ENCODE results near the gene SEPHS1.
"Not testable (repeated sequence)": the region's sequence is repeated elsewhere in the genome, so short reads cannot be mapped to it uniquely, and the experiment has no call there.

SEPHS1 gene

DNA sequence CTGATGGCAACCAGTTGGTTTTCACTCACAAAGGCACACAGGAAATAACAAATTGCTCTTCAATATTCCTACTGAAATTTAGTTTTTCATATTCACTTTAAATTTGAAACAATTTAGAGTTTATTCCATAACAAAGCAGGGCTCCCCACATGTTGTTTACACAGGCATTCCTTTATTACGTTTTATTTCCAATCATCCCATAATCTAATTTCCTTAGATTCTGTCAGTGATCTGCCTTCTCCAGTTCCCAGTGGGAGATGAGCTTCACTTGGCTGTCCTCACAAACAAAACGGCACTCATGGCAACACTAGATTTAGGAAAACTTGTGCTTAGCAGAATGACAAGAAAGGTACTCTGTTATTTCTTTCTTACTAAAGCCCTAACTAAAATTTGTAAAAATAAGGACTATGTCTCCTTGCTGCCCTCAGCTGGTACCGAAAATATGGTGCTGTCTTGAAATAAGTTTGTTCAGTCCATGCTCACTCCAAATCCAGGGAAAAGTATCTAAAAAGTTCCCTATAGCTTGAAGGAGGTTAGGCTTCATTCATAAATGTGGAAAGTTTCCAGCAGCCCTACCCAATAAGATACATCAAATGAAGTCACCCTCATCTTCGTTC is 71.2 kb downstream of the SEPHS1 start:
- no peak for DNase-seq

DNA sequence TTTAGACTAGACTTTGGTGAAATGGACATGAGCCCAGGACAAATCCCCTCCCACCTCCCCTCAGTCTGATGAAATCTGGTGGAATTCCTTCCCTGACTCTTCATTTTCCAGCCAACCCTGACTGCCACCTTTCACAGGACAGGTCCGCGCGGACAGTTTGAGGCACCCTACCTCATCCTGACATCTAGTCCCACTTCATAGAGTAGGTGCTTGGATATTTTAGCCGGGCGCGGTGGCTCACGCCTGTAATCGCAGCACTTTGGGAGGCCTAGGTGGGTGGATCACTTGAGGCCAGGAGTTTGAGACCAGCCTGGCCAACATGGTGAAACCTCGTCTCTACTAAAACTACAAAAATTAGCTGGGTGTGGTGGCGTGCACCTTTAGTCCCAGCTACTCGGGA is 71.9 kb downstream of the SEPHS1 start:
- DNase-seq = not testable (repeated sequence)

DNA sequence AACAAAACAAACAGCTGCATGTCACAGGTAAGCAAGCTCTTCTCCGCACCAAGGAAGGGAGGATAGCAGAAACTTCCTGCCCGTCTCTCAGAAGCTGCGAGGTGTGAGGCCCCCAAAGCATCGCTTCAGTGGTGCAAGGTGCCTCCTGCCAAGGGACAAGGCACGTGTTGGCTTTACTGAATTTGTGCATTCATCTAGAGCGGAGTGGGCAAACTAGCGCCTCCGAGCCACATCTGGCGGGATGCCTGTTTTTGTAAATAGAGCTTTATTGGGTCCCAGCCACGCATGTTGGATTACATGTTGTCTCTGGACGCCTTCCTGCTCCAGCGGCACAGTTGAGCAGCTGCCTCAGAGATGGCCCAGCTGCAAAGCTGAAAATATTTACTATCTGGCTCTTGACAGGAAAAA is 75.9 kb downstream of the SEPHS1 start:
- DNase-seq = no peak

DNA sequence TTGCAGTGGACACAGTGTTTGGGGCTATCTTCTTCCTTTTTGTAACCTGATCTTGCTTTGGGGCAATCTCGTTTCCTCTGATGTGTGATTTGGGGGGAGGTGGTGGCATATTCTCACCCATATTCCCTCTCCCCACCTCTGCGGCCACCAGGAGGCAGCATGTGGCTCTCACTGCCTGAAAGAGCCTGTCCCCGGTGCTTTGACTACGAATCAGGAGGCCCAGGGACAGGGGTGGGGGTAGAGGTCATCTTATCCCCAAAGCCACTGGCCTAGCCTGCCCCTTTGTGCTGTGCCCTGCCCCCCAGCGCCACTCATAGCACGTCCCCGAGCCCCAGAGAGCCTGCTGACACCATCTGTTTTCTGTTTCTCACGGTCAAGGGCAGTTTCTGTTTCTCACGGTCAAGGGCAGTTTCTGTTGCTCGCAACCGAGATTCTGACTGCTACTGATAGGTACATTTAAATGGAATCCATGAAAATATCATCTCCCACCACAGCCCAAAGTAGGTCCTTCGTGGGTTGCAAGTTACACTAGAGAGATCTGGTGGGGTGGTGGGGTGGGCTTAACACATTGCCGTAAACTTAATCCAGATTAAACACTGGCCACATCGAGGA is 76.4 kb downstream of the SEPHS1 start:
- peak; percentile 77 for DNase-seq

DNA sequence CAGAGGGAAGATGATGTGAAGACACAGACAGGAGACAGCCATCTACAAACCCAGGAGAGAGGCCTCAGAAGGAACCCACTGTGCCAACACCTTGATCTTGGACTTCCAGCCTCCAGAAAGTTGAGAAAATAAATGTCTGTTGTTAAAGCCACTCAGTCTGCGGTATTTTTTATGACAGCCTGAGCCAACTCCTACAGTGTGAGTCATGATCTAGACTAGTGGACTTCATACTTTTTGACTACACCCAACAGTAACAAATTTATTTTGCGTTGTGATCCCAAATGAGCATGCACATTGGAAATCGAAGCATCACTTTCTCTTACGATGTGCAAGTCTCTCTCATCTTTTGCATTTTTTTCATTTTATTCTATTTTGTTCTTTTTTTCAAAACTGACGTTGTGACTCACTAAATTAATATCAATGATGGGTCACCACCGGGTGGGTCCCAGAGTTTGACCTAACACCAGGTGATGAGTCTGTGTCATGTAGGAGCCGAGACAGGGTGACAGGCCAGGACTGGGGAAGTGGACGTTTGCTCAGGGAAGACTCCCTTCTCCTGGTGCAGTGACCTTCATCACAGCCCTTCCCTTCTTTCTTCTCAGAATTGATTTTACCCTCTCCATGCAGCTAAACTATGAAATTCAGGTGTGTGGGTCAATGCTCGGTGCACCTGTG is 77.1 kb downstream of the SEPHS1 start:
- no peak for DNase-seq

DNA sequence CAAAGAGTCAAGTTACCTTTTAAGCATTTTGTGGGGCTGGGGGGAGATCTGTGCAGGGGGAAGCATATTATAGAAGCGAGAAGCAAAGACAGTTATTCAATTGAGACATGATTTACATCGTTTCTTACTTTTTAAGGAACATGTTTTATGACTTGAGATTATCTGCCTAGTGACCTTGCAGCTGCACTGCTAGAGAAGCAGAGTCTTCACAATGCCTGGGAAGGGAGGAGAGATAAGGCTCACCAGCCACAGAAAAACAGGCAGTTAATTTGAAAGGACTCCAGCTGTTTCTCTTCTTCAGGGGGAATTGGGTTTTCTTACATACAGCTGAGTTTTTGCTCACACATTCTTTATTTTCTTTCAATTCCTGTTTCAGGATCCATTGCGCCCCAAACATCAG is 79.3 kb downstream of the SEPHS1 start:
- no peak for DNase-seq

- no peak for DNase-seq
These were observed 79.8 kb downstream of the SEPHS1 start for GRCh38 chr10:13268310-13268709.

All from NCI-H146 (cell line).